Measurements from ENCODE around the gene PRKCD.

DNA sequence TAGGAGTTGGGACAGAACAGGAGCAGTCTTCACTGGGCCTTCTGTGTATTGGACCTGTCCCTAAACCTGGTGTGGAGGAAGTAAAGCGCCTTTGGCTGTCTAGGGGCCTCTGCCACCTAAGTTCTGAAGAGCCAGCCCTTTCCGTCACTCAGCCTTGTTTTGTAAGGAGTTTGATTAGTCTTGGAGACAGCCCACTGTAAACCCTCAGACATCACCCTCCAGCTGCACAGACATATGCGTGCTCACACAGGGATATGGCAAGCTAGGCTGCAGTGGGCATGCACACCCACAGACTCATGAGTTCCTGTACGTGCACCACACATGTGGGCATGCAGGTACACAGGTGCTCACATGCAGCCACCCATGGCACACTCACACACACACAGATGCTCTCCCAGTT, 5.2 kb downstream of the PRKCD start:
- TF ChIP-seq, protein P1, sequence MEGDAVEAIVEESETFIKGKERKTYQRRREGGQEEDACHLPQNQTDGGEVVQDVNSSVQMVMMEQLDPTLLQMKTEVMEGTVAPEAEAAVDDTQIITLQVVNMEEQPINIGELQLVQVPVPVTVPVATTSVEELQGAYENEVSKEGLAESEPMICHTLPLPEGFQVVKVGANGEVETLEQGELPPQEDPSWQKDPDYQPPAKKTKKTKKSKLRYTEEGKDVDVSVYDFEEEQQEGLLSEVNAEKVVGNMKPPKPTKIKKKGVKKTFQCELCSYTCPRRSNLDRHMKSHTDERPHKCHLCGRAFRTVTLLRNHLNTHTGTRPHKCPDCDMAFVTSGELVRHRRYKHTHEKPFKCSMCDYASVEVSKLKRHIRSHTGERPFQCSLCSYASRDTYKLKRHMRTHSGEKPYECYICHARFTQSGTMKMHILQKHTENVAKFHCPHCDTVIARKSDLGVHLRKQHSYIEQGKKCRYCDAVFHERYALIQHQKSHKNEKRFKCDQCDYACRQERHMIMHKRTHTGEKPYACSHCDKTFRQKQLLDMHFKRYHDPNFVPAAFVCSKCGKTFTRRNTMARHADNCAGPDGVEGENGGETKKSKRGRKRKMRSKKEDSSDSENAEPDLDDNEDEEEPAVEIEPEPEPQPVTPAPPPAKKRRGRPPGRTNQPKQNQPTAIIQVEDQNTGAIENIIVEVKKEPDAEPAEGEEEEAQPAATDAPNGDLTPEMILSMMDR (IDR thresholded peaks at IDR 0.05), result no peak
- no peak for TF ChIP-seq POLR2A (IDR thresholded peaks at IDR 0.05)

All from lower leg skin (tissue), 3 donors.